HepG2 (cell line): ENCODE results near the gene TSNAXIP1. TPM values are rescaled to one million over a fixed set of nuclear protein-coding genes. Genes with fewer than 3 reads are reported as not detected.

Experiments
- BRF2 ChIP-seq: sonication (generic); formaldehyde crosslinking; IDR thresholded peaks from 2 replicates; pipeline ENCODE4 v1.8.1; 2022; ENCODE audit warnings: mild to moderate bottlenecking, missing genetic modification reagents
- CEBPZ ChIP-seq: IDR thresholded peaks from 2 replicates; pipeline ENCODE4 v1.6.1; 2012; ENCODE audit warnings: low read length, improper control_type of control experiment
- CREB1 ChIP-seq, 2 experiments: fragments of 450-650 bp in 1 of 2; IDR thresholded peaks; 2 replicates each; pipeline ENCODE4 v1.6.1; 2016 to 2017; ENCODE audit warnings: control low read depth in 1 of 2, mild to moderate bottlenecking in 1 of 2, missing compliant biosample characterization in 1 of 2, missing genetic modification characterization in 1 of 2
- FOXP4 ChIP-seq: sonication (generic); formaldehyde crosslinking; IDR thresholded peaks from 2 replicates; pipeline ENCODE4 v1.4.0; 2020; ENCODE audit warnings: missing genetic modification reagents
- HES4 ChIP-seq: sonication (generic); formaldehyde crosslinking; IDR thresholded peaks from 2 replicates; pipeline ENCODE4 v1.9.0; 2021; ENCODE audit warnings: mild to moderate bottlenecking, missing genetic modification reagents, borderline replicate concordance
- HMGXB4 ChIP-seq, 2 experiments: sonication (generic) in 1 of 2; formaldehyde crosslinking in 1 of 2; IDR thresholded peaks; 2 replicates each; pipeline versions ENCODE4 v1.4.0 to v1.6.1; 2018 to 2020; ENCODE audit warnings: missing genetic modification reagents in 2 of 2, borderline replicate concordance in 1 of 2, low read depth in 1 of 2, mild to moderate bottlenecking in 1 of 2, missing biosample characterization in 1 of 2
- HOXA7 ChIP-seq: sonication (generic); formaldehyde crosslinking; IDR thresholded peaks from 2 replicates; pipeline ENCODE4 v1.8.1; 2022; ENCODE audit warnings: mild to moderate bottlenecking, missing genetic modification reagents, moderate library complexity
- KAT7 ChIP-seq: IDR thresholded peaks from 2 replicates; pipeline ENCODE4 v1.6.1; 2018; ENCODE audit warnings: borderline replicate concordance, missing compliant biosample characterization
- MED8 ChIP-seq: sonication (generic); formaldehyde crosslinking; IDR thresholded peaks from 2 replicates; pipeline ENCODE4 v1.8.1; 2023; ENCODE audit warnings: mild to moderate bottlenecking, missing genetic modification reagents; ENCODE audit not compliant: insufficient replicate concordance
- MXD4 ChIP-seq: IDR thresholded peaks from 2 replicates; pipeline ENCODE4 v1.6.1; 2016; ENCODE audit warnings: mild to moderate bottlenecking, missing biosample characterization, missing genetic modification reagents
- NONO ChIP-seq, 2 experiments: fragments of 450-650 bp in 1 of 2; sonication (generic) in 1 of 2; formaldehyde crosslinking in 1 of 2; IDR thresholded peaks in 1 of 2; conservative IDR thresholded peaks in 1 of 2; 2 replicates each; pipeline versions ENCODE4 v1.6.1 to v1.8.0; 2017 to 2022; ENCODE audit warnings: mild to moderate bottlenecking in 1 of 2, missing genetic modification reagents in 1 of 2, moderate library complexity in 1 of 2
- PAWR ChIP-seq: sonication (generic); formaldehyde crosslinking; IDR thresholded peaks from 2 replicates; pipeline ENCODE4 v1.4.0; 2020; ENCODE audit warnings: missing genetic modification reagents, mild to moderate bottlenecking, borderline replicate concordance
- POLR2AphosphoS5 ChIP-seq: IDR thresholded peaks from 2 replicates; pipeline ENCODE4 v1.6.1; 2012; ENCODE audit warnings: low read depth, low read length
- SMARCC2 ChIP-seq: fragments of 450-650 bp; IDR thresholded peaks from 2 replicates; pipeline ENCODE4 v1.6.1; 2017; ENCODE audit warnings: antibody characterized with exemption, mild to moderate bottlenecking
- SOX5 ChIP-seq: IDR thresholded peaks from 2 replicates; pipeline ENCODE4 v1.6.1; 2016; ENCODE audit warnings: borderline replicate concordance
- SP5 ChIP-seq: IDR thresholded peaks from 2 replicates; pipeline ENCODE4 v1.6.1; 2016; ENCODE audit warnings: low read depth, borderline replicate concordance
- SRSF4 ChIP-seq: fragments of 200-400 bp; formaldehyde crosslinking; IDR thresholded peaks from one replicate; pipeline ENCODE4 v1.6.1; 2018; ENCODE audit warnings: mild to moderate bottlenecking, low read depth, low read length, moderate library complexity; ENCODE audit not compliant: poor library complexity, severe bottlenecking
- ZNF234 ChIP-seq: sonication (generic); formaldehyde crosslinking; conservative IDR thresholded peaks from 2 replicates; pipeline ENCODE4 v1.5.1; 2020; ENCODE audit warnings: mild to moderate bottlenecking, missing genetic modification reagents
- ZNF30 ChIP-seq: sonication (generic); formaldehyde crosslinking; IDR thresholded peaks from 2 replicates; pipeline ENCODE4 v1.5.0; 2020; ENCODE audit warnings: mild to moderate bottlenecking, missing genetic modification reagents
- ZNF441 ChIP-seq: sonication (generic); formaldehyde crosslinking; IDR thresholded peaks from 2 replicates; pipeline ENCODE4 v1.7.0; 2021; ENCODE audit warnings: missing genetic modification reagents, borderline replicate concordance
- polyA plus RNA-seq, 8 experiments: library from polyadenylated mRNA; depleted of rRNA in 3 of 8; stranded (reverse) in 7 of 8; unstranded in 1 of 8; fragments of >200 nt; fragmentation: Illumina TruSeq in 4 of 8; extraction: Trizol in 4 of 8; gene quantifications; 2 replicates each; pipeline versions ENCODE4 v1.2.1 to v1.2.3, GENCODE V29; 2011 to 2016; ENCODE audit warnings: low read depth in 4 of 8, missing spikeins in 1 of 8, mixed read lengths in 1 of 8; ENCODE audit not compliant: insufficient read depth in 1 of 8
- total RNA-seq, 5 experiments: library from RNA; depleted of rRNA; stranded (reverse); fragments of >200 nt; fragmentation: Illumina TruSeq; extraction: Trizol; gene quantifications; 2 replicates each; pipeline ENCODE4 v1.2.3, GENCODE V29; 2016; ENCODE audit warnings: low read depth in 1 of 5

The TSNAXIP1 gene
- total and polyA plus RNA-seq, 2 of the 13 experiments (the other 11 are each of a cell fraction or from before 2014, with no cell fraction given) = 0.37 to 0.86 TPM

GRCh38 chr16:67806428-67807147 is at the start of gene TSNAXIP1, which contains the start of gene RANBP10 (continued):
- TF ChIP-seq HMGXB4 (CRISPR knock-in tag; IDR thresholded peaks at IDR 0.05; ENCODE audit: borderline replicate concordance in 1 of 2, low read depth in 1 of 2) (peak; percentile 56 to 66), FOXP4 (CRISPR knock-in tag) (peak; percentile 2; the same call in 1 of the 2 replicates), ZNF234 (CRISPR knock-in tag) (no peak), SOX5 (CRISPR knock-in tag) (no peak), BRF2 (no peak), CREB1 (IDR thresholded peaks at IDR 0.05) (peak; percentile 77), CREB1 (CRISPR knock-in tag; IDR thresholded peaks at IDR 0.05) (peak; percentile 91), NONO (IDR thresholded peaks at IDR 0.05) (no peak), NONO (CRISPR knock-in tag; conservative IDR thresholded peaks at IDR 0.05) (peak; percentile 26), HOXA7 (CRISPR knock-in tag) (no peak), POLR2AphosphoS5 (peak; percentile 88), PAWR (CRISPR knock-in tag) (no peak), HES4 (CRISPR knock-in tag) (peak; percentile 52), CEBPZ (no peak), ZNF441 (no peak; the same call in 1 of the 2 replicates), SRSF4 (no peak), SMARCC2 (no peak), SP5 (peak; percentile 98), KAT7 (CRISPR knock-in tag) (peak; percentile 88; the same call in 1 of the 2 replicates), ZNF30 (CRISPR knock-in tag) (0 out of 2 replicates have a peak, but pooled peaks have one; percentile 16), MED8 (CRISPR knock-in tag) (peak; percentile 53), MXD4 (CRISPR knock-in tag) (no peak; the same call in 1 of the 2 replicates)
